ENCODE measurements around the gene RBM47.

- TF ChIP-seq ZNF660 (tag by site-specific recombination; IDR thresholded peaks at IDR 0.05) (no peak), ZNF239 (tag by site-specific recombination; IDR thresholded peaks at IDR 0.05) (no peak), CTCF (tag by site-specific recombination; IDR thresholded peaks at IDR 0.05) (no peak), ZBTB26 (tag by site-specific recombination; optimal IDR thresholded peaks at IDR 0.05) (no peak), ZNF530 (tag by site-specific recombination; IDR thresholded peaks at IDR 0.05; ENCODE audit: low read depth) (no peak), ZNF785 (tag by site-specific recombination; IDR thresholded peaks at IDR 0.05) (no peak)
These were observed 15.6 kb downstream of the RBM47 start for GRCh38 chr4:40614031-40614430.
